ENCODE data around the gene SLC5A5. TPM values are rescaled to one million over a fixed set of nuclear protein-coding genes. Genes with fewer than 3 reads are reported as not detected.

Gene SLC5A5
- total RNA-seq, 1 donor from 2014 or later, result not detected

DNA sequence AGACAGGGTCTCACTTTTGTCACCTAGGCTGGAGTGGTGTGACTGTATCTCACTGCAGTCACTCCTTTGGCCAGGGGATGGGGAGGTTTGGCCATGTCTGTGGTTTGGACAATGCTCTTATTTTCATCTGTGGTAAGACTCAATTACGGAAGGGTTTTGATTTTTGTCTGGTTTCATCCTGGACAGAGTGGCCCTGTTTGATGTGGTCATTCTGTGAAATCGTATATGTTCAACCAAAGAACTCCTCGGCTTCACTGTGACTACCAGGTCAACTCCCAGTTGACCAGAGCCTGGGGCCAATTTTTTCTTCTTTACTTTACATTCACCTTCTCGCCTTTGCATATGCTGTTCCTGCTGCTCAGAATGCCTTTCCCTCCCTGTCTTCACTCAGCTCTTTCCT is 54.3 kb downstream of the SLC5A5 start:
- DNase-seq (ENCODE audit: extremely low spot score, unreplicated experiment), result no peak
- Mint-ChIP-seq H3K4me1 (ENCODE audit: unreplicated experiment) (no peaks in the 10 kb centered on the region), H3K9me3 (ENCODE audit: unreplicated experiment) (no peaks in the 10 kb centered on the region), H3K36me3 (ENCODE audit: unreplicated experiment) (no peaks in the 10 kb centered on the region), H3K4me3 (ENCODE audit: unreplicated experiment) (no peak overlapping the region), H3K27me3 (ENCODE audit: unreplicated experiment) (peaks cover 11% of the 10 kb centered on the region), H3K27ac (ENCODE audit: unreplicated experiment) (no peak overlapping the region)
- TF ChIP-seq, protein P1, sequence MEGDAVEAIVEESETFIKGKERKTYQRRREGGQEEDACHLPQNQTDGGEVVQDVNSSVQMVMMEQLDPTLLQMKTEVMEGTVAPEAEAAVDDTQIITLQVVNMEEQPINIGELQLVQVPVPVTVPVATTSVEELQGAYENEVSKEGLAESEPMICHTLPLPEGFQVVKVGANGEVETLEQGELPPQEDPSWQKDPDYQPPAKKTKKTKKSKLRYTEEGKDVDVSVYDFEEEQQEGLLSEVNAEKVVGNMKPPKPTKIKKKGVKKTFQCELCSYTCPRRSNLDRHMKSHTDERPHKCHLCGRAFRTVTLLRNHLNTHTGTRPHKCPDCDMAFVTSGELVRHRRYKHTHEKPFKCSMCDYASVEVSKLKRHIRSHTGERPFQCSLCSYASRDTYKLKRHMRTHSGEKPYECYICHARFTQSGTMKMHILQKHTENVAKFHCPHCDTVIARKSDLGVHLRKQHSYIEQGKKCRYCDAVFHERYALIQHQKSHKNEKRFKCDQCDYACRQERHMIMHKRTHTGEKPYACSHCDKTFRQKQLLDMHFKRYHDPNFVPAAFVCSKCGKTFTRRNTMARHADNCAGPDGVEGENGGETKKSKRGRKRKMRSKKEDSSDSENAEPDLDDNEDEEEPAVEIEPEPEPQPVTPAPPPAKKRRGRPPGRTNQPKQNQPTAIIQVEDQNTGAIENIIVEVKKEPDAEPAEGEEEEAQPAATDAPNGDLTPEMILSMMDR (IDR thresholded peaks at IDR 0.05), result no peak

DNA sequence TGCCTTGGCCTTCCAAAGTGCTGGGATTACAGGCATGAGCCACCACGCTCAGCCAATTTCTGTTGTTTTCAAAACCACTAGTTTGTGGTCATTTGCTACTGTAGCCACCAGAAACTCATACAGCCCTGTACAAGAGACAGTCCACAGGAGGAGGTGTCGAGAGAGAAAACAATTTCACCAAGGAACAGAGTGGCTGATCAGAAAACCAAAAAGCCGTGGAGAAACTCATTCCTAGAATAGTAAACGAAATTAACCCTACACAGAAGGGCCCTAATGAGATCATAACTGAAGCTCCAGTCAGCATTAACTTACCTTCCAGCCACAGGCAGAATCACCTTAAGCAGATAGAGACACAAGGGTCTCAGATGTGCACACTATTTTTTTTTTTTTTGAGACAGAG is 57.3 kb downstream of the SLC5A5 start:
- no peaks in the 10 kb centered on the region for H3K9me3 Mint-ChIP-seq (ENCODE audit: unreplicated experiment)
- peaks cover 17% of the 10 kb centered on the region for H3K4me1 Mint-ChIP-seq (ENCODE audit: unreplicated experiment)
- no peak overlapping the region for H3K27ac Mint-ChIP-seq (ENCODE audit: unreplicated experiment)
- DNase-seq (ENCODE audit: extremely low spot score, unreplicated experiment), result no peak
- TF ChIP-seq, protein P1 (IDR thresholded peaks at IDR 0.05), result no peak
- H3K4me3 Mint-ChIP-seq (ENCODE audit: unreplicated experiment), result no peak overlapping the region
- H3K36me3 Mint-ChIP-seq (ENCODE audit: unreplicated experiment), result no peaks in the 10 kb centered on the region
- peaks cover 7% of the 10 kb centered on the region for H3K27me3 Mint-ChIP-seq (ENCODE audit: unreplicated experiment)

DNA sequence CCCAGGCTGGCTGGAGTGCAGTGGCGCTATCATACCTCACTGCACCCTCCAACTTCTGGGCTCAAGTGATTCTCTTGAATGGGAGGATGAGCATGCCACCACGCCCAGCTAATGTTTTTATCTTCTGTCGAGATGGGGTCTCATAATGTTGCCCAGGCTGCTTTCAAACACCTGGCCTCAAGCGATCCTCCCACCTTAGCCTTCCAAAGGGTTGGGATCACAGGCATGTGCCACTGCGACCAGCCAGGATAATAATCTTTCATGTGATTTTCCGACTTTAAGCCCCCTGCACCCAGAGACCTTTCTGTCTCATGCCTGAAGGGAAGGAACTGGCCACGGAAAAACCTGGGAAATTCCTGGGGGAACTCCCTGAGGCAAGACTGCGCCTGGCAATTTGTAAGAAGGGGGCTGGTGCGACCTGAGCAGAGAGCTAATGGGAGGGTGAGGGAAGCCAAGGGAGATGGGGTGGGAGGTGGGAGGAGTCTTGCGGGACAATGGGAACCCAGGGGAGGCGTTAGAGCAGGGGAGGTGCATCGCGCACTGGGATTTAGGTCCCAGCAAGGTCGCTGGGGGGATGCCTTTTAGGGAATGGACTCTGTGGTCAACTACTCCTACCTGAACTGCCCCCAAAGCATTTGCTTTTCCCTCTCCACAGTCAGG is 59.9 kb downstream of the SLC5A5 start:
- Mint-ChIP-seq H3K9me3 (ENCODE audit: unreplicated experiment) (no peaks in the 10 kb centered on the region), H3K27me3 (ENCODE audit: unreplicated experiment) (peaks cover 6% of the 10 kb centered on the region), H3K4me3 (ENCODE audit: unreplicated experiment) (peak overlapping the region; percentile 50), H3K4me1 (ENCODE audit: unreplicated experiment) (peaks cover 19% of the 10 kb centered on the region), H3K27ac (ENCODE audit: unreplicated experiment) (no peak overlapping the region), H3K36me3 (ENCODE audit: unreplicated experiment) (no peaks in the 10 kb centered on the region)
- no peak for DNase-seq (ENCODE audit: extremely low spot score, unreplicated experiment)
- TF ChIP-seq, protein P1 (IDR thresholded peaks at IDR 0.05), result no peak

DNA sequence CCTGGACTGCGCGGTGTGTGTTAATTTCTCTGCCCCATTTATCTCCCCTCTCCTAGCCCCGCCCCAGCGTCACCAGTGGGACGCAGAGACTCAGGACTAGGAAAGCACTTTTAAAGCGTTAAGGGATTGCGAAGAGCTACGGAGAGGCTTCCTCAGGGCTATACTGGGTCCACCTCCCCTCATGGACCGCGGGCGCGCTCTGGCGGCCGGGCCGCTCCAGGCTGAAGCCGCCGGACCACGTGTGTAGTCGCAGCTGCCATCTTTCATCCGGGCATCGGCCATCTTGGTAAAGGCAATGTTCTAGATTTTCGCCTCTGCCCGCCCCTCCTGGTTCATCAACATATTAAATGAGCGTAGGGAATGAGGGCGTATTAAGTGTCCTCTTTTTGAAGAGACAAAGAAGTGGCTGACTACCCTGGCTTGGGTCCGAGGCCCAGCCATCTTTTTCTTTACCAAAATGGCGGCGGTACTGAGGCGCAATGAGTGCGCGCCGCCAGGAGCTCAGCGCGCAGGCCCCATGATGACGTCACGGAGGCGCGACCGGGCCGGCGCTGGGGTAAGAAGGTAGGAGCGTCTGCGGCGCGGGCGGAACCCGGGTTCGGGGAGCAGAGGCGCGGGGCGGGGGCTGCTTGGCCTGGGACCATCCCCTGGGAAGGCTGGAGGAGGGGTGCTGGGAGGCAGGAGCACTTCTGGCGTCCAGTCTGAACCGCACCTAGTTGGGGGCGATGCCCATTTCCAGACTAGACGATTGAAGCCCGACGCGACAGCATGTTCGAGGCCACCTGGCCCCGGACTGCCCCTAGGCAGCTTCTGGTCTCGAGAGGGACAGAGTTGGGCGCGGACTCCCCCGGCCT is 61.0 kb downstream of the SLC5A5 start, which contains the start of gene CCDC124:
Gene CCDC124, plus strand, starts transcription at position 531 of the 854 bp plus-strand sequence. CDS start 3,406 bp downstream, outside the sequence.
- TF ChIP-seq, protein P1 (IDR thresholded peaks at IDR 0.05), result peak; percentile 95
- Mint-ChIP-seq H3K27me3 (ENCODE audit: unreplicated experiment) (peaks cover 3% of the 10 kb centered on the region), H3K36me3 (ENCODE audit: unreplicated experiment) (no peaks in the 10 kb centered on the region), H3K9me3 (ENCODE audit: unreplicated experiment) (no peaks in the 10 kb centered on the region), H3K4me3 (ENCODE audit: unreplicated experiment) (peak within 1 kb of the TSS; percentile 90), H3K4me1 (ENCODE audit: unreplicated experiment) (peaks cover 19% of the 10 kb centered on the region), H3K27ac (ENCODE audit: unreplicated experiment) (peak within 1 kb of the TSS; percentile 98)
- DNase-seq (ENCODE audit: extremely low spot score, unreplicated experiment), result peak; percentile 97

Measured in osteocyte (in vitro differentiated cells).